GM12878 (cell line): ENCODE data around the gene TSHZ3. TPM values are rescaled to one million over a fixed set of nuclear protein-coding genes. Genes with fewer than 3 reads are reported as not detected.

Experiments used
- ATAC-seq: fragments of 200-7000 bp; cut with Tn5 transposase; 3 replicates; pipeline ENCODE4 v1.9.1; 2020; ENCODE audit warnings: mild to moderate bottlenecking, moderate library complexity
- BruUV-seq: library from RNA; stranded (reverse); fragments of 400-500 nt; replicated peaks from 2 replicates; lab custom pipeline; 2021; lab: Mats Ljungman, UMichigan
- CTCF ChIA-PET: fragments of 300-600 bp; sonication (Branson Sonifier 250); formaldehyde crosslinking; extraction: SDS; loops from one replicate; lab custom pipeline; 2021; ENCODE audit warnings: inconsistent platforms; lab: Yijun Ruan, JAX
- POLR2A ChIA-PET: fragments of 350-600 bp; formaldehyde crosslinking; extraction: SDS; loops from one replicate; lab custom pipeline; 2021; ENCODE audit warnings: inconsistent platforms; lab: Charles Lee
- RAD21 ChIA-PET: fragments of 300-600 bp; sonication (Branson Sonifier 250); formaldehyde crosslinking; loops from one replicate; lab custom pipeline; 2023; ENCODE audit warnings: antibody characterized with exemption; ENCODE audit not compliant: unreplicated experiment; lab: Charles Lee
- SMC1A ChIA-PET: fragments of 300-600 bp; sonication (Branson Sonifier 250); formaldehyde crosslinking; loops from one replicate; lab custom pipeline; 2023; ENCODE audit not compliant: unreplicated experiment, uncharacterized antibody; lab: Charles Lee
- DNase-seq: peaks from one replicate; pipeline ENCODE4 v3.0.0-alpha.2; 2011; ENCODE audit warnings: low read depth, low spot score
- FAIRE-seq: peaks from 3 replicates; lab custom pipeline; 2011; peaks lifted over from hg19 to GRCh38; lab: Jason Lieb, UNC
- H2AFZ ChIP-seq: 2 replicates; pipeline ENCODE4 v1.6.0; 2011; ENCODE audit warnings: low read depth, low read length, control low read depth; ENCODE audit not compliant: control insufficient read depth
- H3K27ac ChIP-seq: 2 replicates; pipeline ENCODE4 v1.5.1; 2011; ENCODE audit warnings: control low read depth; ENCODE audit not compliant: control insufficient read depth, insufficient read depth
- H3K27me3 ChIP-seq, 2 experiments: replicated peaks in 1 of 2; 2 replicates each; pipeline versions ENCODE4 v1.6.0 to v1.6.1; 2011; ENCODE audit warnings: low read length in 1 of 2; ENCODE audit not compliant: control insufficient read depth in 2 of 2, insufficient read depth in 2 of 2
- H3K36me3 ChIP-seq, 2 experiments: 2 replicates each; pipeline ENCODE4 v1.5.1; 2011; ENCODE audit warnings: low read length in 1 of 2; ENCODE audit not compliant: control insufficient read depth in 2 of 2, insufficient read depth in 2 of 2
- H3K4me1 ChIP-seq: 2 replicates; pipeline ENCODE4 v1.6.1; 2011; ENCODE audit warnings: mild to moderate bottlenecking, low read length, moderate library complexity, mixed read lengths; ENCODE audit not compliant: control insufficient read depth, insufficient read depth
- H3K4me2 ChIP-seq: 2 replicates; pipeline ENCODE4 v1.6.0; 2011; ENCODE audit warnings: control low read depth; ENCODE audit not compliant: control insufficient read depth, insufficient read depth
- H3K4me3 ChIP-seq: fragments of 200-600 bp; sonication (generic); 2 replicates; pipeline ENCODE4 v1.5.1; 2016
- H3K79me2 ChIP-seq: 2 replicates; pipeline ENCODE4 v1.6.0; 2011; ENCODE audit warnings: low read length; ENCODE audit not compliant: control insufficient read depth, insufficient read depth
- H3K9ac ChIP-seq: 2 replicates; pipeline ENCODE4 v1.8.0; 2011; ENCODE audit warnings: low read length, control low read depth, mixed read lengths; ENCODE audit not compliant: control insufficient read depth, insufficient read depth
- H3K9me3 ChIP-seq: replicated peaks from 3 replicates; pipeline ENCODE4 v1.5.1; 2011; ENCODE audit warnings: mild to moderate bottlenecking, low read length; ENCODE audit not compliant: control insufficient read depth, insufficient read depth
- H4K20me1 ChIP-seq: 2 replicates; pipeline ENCODE4 v1.6.0; 2011; ENCODE audit not compliant: control insufficient read depth, insufficient read depth
- BMI1 ChIP-seq: fragments of 450-650 bp; IDR thresholded peaks from 2 replicates; pipeline ENCODE4 v1.6.1; 2016; ENCODE audit warnings: mild to moderate bottlenecking, moderate library complexity, borderline replicate concordance
- HCFC1 ChIP-seq: fragments of 150-350 bp; IDR thresholded peaks from 2 replicates; pipeline ENCODE4 v1.6.1; 2014; ENCODE audit warnings: low read length
- IKZF2 ChIP-seq, 2 experiments: fragments of 450-650 bp; IDR thresholded peaks; 2 replicates each; pipeline ENCODE4 v1.6.1; 2017; ENCODE audit warnings: mild to moderate bottlenecking in 2 of 2, moderate library complexity in 2 of 2
- MYB ChIP-seq: fragments of 150-350 bp; IDR thresholded peaks from 2 replicates; pipeline ENCODE4 v1.6.1; 2014; ENCODE audit warnings: mild to moderate bottlenecking, low read depth, low read length, borderline replicate concordance
- MYC ChIP-seq: IDR thresholded peaks from 2 replicates; pipeline ENCODE4 v1.6.1; 2011; ENCODE audit warnings: mild to moderate bottlenecking, low read length, moderate library complexity, inconsistent platforms; ENCODE audit not compliant: insufficient read depth, insufficient replicate concordance, insufficient read length, severe bottlenecking
- NFXL1 ChIP-seq: fragments of 450-650 bp; IDR thresholded peaks from 2 replicates; pipeline ENCODE4 v1.6.1; 2017; ENCODE audit warnings: antibody characterized with exemption, mild to moderate bottlenecking, borderline replicate concordance
- NR2C2 ChIP-seq: IDR thresholded peaks from 2 replicates; pipeline ENCODE4 v1.6.1; 2011; ENCODE audit warnings: borderline replicate concordance, low read depth; ENCODE audit not compliant: control insufficient read depth, insufficient read length
- PAX8 ChIP-seq: fragments of 450-650 bp; IDR thresholded peaks from 2 replicates; pipeline ENCODE4 v1.6.1; 2017; ENCODE audit warnings: mild to moderate bottlenecking, moderate library complexity
- POLR2A ChIP-seq: IDR thresholded peaks from 2 replicates; pipeline ENCODE4 v1.6.1; 2011; ENCODE audit warnings: low read depth, mild to moderate bottlenecking, low read length
- POU2F2 ChIP-seq: IDR thresholded peaks from 3 replicates; pipeline ENCODE4 v1.6.1; 2011; ENCODE audit warnings: low read depth, mild to moderate bottlenecking, low read length, borderline replicate concordance
- RBBP5 ChIP-seq: fragments of 200-600 bp; sonication (generic); conservative IDR thresholded peaks from 2 replicates; pipeline ENCODE4 v1.6.1; 2016
- RUNX3 ChIP-seq: IDR thresholded peaks from 2 replicates; pipeline ENCODE4 v1.6.1; 2012; ENCODE audit warnings: low read length, inconsistent platforms
- TARDBP ChIP-seq: IDR thresholded peaks from 2 replicates; pipeline ENCODE4 v1.6.1; 2016; ENCODE audit warnings: borderline replicate concordance
- YBX1 ChIP-seq: fragments of 450-650 bp; IDR thresholded peaks from 2 replicates; pipeline ENCODE4 v1.6.1; 2016; ENCODE audit warnings: antibody characterized with exemption
- ZNF622 ChIP-seq: fragments of 450-650 bp; IDR thresholded peaks from 2 replicates; pipeline ENCODE4 v1.6.1; 2017; ENCODE audit warnings: mild to moderate bottlenecking, inconsistent platforms
- WGBS: methylation state at CpG from one replicate; pipeline ENCODE4 v1.1.6; 2016; ENCODE audit warnings: low lambda C conversion rate; ENCODE audit not compliant: insufficient replicate concordance, insufficient coverage; ENCODE audit errors: missing lambda C conversion rate; 5-methylcytosine and 5-hydroxymethylcytosine counted together
- in situ Hi-C: fragments of 300-500 bp; cut with MboI; formaldehyde crosslinking; loops from 9 replicates; pipeline ENCODE4 v1.14.3; 2018; ENCODE audit warnings: mixed read lengths
- intact Hi-C: fragments of 100-400 bp; cut with micrococcal nuclease; formaldehyde crosslinking; loops from one replicate; pipeline ENCODE4 v1.14.2; 2022; ENCODE audit not compliant: unreplicated experiment
- polyA plus RNA-seq, 11 experiments: library from polyadenylated mRNA; depleted of rRNA in 4 of 11; unstranded in 6 of 11; stranded (reverse) in 5 of 11; fragments of >200 nt; fragmentation: Nextera tagmentation in 4 of 11; fragmentation: Illumina TruSeq in 1 of 11; extraction: Ambion mirVana in 4 of 11; extraction: Trizol in 1 of 11; gene quantifications; 1 replicate in 1 of 11; 2 replicates in 10 of 11; pipeline versions ENCODE4 v1.2.1 to v1.2.3, GENCODE V29; 2011 to 2016; ENCODE audit warnings: inconsistent platforms in 2 of 11, missing spikeins in 2 of 11, low read depth in 1 of 11
- total RNA-seq, 4 experiments: library from RNA; depleted of rRNA in 3 of 4; stranded (reverse); fragments of >200 nt in 3 of 4; fragmentation: Illumina TruSeq in 1 of 4; extraction: Trizol in 1 of 4; gene quantifications; 2 replicates each; pipeline versions ENCODE4 v1.2.1 to v1.2.3, GENCODE V29; 2013 to 2021
- TF ChIP-seq, protein P1 (sequence below): fragments of 450-650 bp; conservative IDR thresholded peaks from 2 replicates; pipeline ENCODE4 v1.6.1; 2017; ENCODE audit warnings: mild to moderate bottlenecking, moderate library complexity
- TF ChIP-seq, protein P2 (sequence below): IDR thresholded peaks from 2 replicates; pipeline ENCODE4 v1.6.1; 2012; ENCODE audit warnings: improper control_type of control experiment, low read depth, low read length; ENCODE audit not compliant: insufficient replicate concordance

The TSHZ3 gene
- total and polyA plus RNA-seq, 10 of the 15 experiments (the other 5 are each of a cell fraction or from before 2014, with no cell fraction given): 0.23 TPM; not detected in 9

GRCh38 chr19:31350693-31351055, 1.4 kb upstream of the TSHZ3 start:
- no peak for FAIRE-seq
- in situ Hi-C loops (no loop called here), intact Hi-C loops (no loop called here)
- no peak for ATAC-seq
- H4K20me1 ChIP-seq: no peaks in the 10 kb centered on the region
- no peaks in the 10 kb centered on the region; the same call in 2 of the 3 replicates for H3K9me3 ChIP-seq
- H3K4me2 ChIP-seq: no peak overlapping the region
- H3K4me3 ChIP-seq: no peak overlapping the region
- ChIA-PET POLR2A (no interaction called here), SMC1A (no interaction called here), RAD21 (no interaction called here), CTCF (no interaction called here)
- H3K9ac ChIP-seq: no peak overlapping the region
- no peaks in the 10 kb centered on the region for H3K4me1 ChIP-seq
- no peaks in the 10 kb centered on the region; a peak in 1 of 4 replicates for H3K27me3 ChIP-seq
- no TSS peak for BruUV-seq
- no peaks in the 10 kb centered on the region for H3K79me2 ChIP-seq
- H3K27ac ChIP-seq: no peak overlapping the region
- no peaks in the 10 kb centered on the region for H3K36me3 ChIP-seq
- 58% methylated on average over 20 of the region's 63 CpGs for WGBS
- H2AFZ ChIP-seq: no peak overlapping the region
- no peak for DNase-seq
- TF ChIP-seq POLR2A (no peak), PAX8 (no peak), ZNF622 (no peak), POU2F2 (no peak), TARDBP (no peak), NR2C2 (no peak), YBX1 (no peak), BMI1 (no peak), RBBP5 (no peak), MYB (no peak), NFXL1 (no peak), IKZF2 (IDR thresholded peaks at IDR 0.05) (no peak), MYC (no peak), HCFC1 (no peak), RUNX3 (no peak)
- TF ChIP-seq, protein P1, sequence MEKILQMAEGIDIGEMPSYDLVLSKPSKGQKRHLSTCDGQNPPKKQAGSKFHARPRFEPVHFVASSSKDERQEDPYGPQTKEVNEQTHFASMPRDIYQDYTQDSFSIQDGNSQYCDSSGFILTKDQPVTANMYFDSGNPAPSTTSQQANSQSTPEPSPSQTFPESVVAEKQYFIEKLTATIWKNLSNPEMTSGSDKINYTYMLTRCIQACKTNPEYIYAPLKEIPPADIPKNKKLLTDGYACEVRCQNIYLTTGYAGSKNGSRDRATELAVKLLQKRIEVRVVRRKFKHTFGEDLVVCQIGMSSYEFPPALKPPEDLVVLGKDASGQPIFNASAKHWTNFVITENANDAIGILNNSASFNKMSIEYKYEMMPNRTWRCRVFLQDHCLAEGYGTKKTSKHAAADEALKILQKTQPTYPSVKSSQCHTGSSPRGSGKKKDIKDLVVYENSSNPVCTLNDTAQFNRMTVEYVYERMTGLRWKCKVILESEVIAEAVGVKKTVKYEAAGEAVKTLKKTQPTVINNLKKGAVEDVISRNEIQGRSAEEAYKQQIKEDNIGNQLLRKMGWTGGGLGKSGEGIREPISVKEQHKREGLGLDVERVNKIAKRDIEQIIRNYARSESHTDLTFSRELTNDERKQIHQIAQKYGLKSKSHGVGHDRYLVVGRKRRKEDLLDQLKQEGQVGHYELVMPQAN: no peak
- TF ChIP-seq, protein P2, sequence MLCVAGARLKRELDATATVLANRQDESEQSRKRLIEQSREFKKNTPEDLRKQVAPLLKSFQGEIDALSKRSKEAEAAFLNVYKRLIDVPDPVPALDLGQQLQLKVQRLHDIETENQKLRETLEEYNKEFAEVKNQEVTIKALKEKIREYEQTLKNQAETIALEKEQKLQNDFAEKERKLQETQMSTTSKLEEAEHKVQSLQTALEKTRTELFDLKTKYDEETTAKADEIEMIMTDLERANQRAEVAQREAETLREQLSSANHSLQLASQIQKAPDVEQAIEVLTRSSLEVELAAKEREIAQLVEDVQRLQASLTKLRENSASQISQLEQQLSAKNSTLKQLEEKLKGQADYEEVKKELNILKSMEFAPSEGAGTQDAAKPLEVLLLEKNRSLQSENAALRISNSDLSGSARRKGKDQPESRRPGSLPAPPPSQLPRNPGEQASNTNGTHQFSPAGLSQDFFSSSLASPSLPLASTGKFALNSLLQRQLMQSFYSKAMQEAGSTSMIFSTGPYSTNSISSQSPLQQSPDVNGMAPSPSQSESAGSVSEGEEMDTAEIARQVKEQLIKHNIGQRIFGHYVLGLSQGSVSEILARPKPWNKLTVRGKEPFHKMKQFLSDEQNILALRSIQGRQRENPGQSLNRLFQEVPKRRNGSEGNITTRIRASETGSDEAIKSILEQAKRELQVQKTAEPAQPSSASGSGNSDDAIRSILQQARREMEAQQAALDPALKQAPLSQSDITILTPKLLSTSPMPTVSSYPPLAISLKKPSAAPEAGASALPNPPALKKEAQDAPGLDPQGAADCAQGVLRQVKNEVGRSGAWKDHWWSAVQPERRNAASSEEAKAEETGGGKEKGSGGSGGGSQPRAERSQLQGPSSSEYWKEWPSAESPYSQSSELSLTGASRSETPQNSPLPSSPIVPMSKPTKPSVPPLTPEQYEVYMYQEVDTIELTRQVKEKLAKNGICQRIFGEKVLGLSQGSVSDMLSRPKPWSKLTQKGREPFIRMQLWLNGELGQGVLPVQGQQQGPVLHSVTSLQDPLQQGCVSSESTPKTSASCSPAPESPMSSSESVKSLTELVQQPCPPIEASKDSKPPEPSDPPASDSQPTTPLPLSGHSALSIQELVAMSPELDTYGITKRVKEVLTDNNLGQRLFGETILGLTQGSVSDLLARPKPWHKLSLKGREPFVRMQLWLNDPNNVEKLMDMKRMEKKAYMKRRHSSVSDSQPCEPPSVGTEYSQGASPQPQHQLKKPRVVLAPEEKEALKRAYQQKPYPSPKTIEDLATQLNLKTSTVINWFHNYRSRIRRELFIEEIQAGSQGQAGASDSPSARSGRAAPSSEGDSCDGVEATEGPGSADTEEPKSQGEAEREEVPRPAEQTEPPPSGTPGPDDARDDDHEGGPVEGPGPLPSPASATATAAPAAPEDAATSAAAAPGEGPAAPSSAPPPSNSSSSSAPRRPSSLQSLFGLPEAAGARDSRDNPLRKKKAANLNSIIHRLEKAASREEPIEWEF: no peak
